Measurements from ENCODE around the gene PDLIM1.
"Not testable (repeated sequence)": the region's sequence is repeated elsewhere in the genome, so short reads cannot be mapped to it uniquely, and the experiment has no call there.

Gene PDLIM1

GRCh38 chr10:95225136-95225535, 65.7 kb downstream of the PDLIM1 start:
- WGBS = 60% methylated on average over 1 of the region's 2 CpGs
- Histone ChIP-seq H3K27ac (ENCODE audit: low read depth, low read length) (no peak overlapping the region), H3K9ac (ENCODE audit: low read depth, low read length) (no peak overlapping the region), H3K27me3 (ENCODE audit: insufficient read depth, low read length) (no peaks in the 10 kb centered on the region), H3K4me1 (ENCODE audit: insufficient read depth, low read length) (peaks cover 29% of the 10 kb centered on the region), H3K9me3 (ENCODE audit: insufficient read depth, low read depth, low read length) (no peaks in the 10 kb centered on the region), H3K36me3 (ENCODE audit: insufficient read depth, low read length) (peaks cover 3% of the 10 kb centered on the region; the same call in 1 of the 2 replicates), H3K4me3 (ENCODE audit: low read length) (no peak overlapping the region)

GRCh38 chr10:95221124-95221523, 69.7 kb downstream of the PDLIM1 start:
- 66% methylated on average over 5 of the region's 5 CpGs for WGBS
- Histone ChIP-seq H3K9ac (ENCODE audit: low read depth, low read length) (no peak overlapping the region), H3K27ac (ENCODE audit: low read depth, low read length) (peak overlapping the region; percentile 2; the same call in 1 of the 2 replicates), H3K27me3 (ENCODE audit: insufficient read depth, low read length) (no peaks in the 10 kb centered on the region), H3K36me3 (ENCODE audit: insufficient read depth, low read length) (peaks cover 3% of the 10 kb centered on the region; the same call in 1 of the 2 replicates), H3K4me3 (ENCODE audit: low read length) (no peak overlapping the region), H3K9me3 (ENCODE audit: insufficient read depth, low read depth, low read length) (no peaks in the 10 kb centered on the region), H3K4me1 (ENCODE audit: insufficient read depth, low read length) (peaks cover 8% of the 10 kb centered on the region)

- Histone ChIP-seq H3K9ac (ENCODE audit: low read depth, low read length) (no peak overlapping the region), H3K4me3 (ENCODE audit: low read length) (no peak overlapping the region), H3K36me3 (ENCODE audit: insufficient read depth, low read length) (peaks cover 3% of the 10 kb centered on the region; the same call in 1 of the 2 replicates), H3K4me1 (ENCODE audit: insufficient read depth, low read length) (peaks cover 8% of the 10 kb centered on the region), H3K27ac (ENCODE audit: low read depth, low read length) (peak overlapping the region; percentile 32; the same call in 1 of the 2 replicates), H3K27me3 (ENCODE audit: insufficient read depth, low read length) (no peaks in the 10 kb centered on the region), H3K9me3 (ENCODE audit: insufficient read depth, low read depth, low read length) (no peaks in the 10 kb centered on the region)
- WGBS = no CpG with 5 or more reads among the region's 3 CpGs
Measured at GRCh38 chr10:95220539-95220938, 70.3 kb downstream of the PDLIM1 start.

- Histone ChIP-seq H3K9ac (ENCODE audit: low read depth, low read length) (no peak overlapping the region), H3K4me3 (ENCODE audit: low read length) (no peak overlapping the region), H3K27me3 (ENCODE audit: insufficient read depth, low read length) (no peaks in the 10 kb centered on the region), H3K4me1 (ENCODE audit: insufficient read depth, low read length) (peaks cover 8% of the 10 kb centered on the region), H3K27ac (ENCODE audit: low read depth, low read length) (no peak overlapping the region), H3K36me3 (ENCODE audit: insufficient read depth, low read length) (no peaks in the 10 kb centered on the region), H3K9me3 (ENCODE audit: insufficient read depth, low read depth, low read length) (no peaks in the 10 kb centered on the region)
- 94% methylated on average over 1 of the region's 1 CpG for WGBS
Measured at GRCh38 chr10:95217476-95217875, 73.3 kb downstream of the PDLIM1 start.

- no peak overlapping the region for H3K27ac ChIP-seq (ENCODE audit: low read depth, low read length)
- no peak overlapping the region for H3K4me3 ChIP-seq (ENCODE audit: low read length)
Measured at GRCh38 chr10:95214793-95215192, 76.0 kb downstream of the PDLIM1 start.

GRCh38 chr10:95214369-95214768, 76.4 kb downstream of the PDLIM1 start:
- Histone ChIP-seq H3K4me1 (ENCODE audit: insufficient read depth, low read length) (peaks cover 4% of the 10 kb centered on the region; the same call in 1 of the 2 replicates), H3K27me3 (ENCODE audit: insufficient read depth, low read length) (no peaks in the 10 kb centered on the region), H3K36me3 (ENCODE audit: insufficient read depth, low read length) (no peaks in the 10 kb centered on the region), H3K9me3 (ENCODE audit: insufficient read depth, low read depth, low read length) (no peaks in the 10 kb centered on the region), H3K27ac (ENCODE audit: low read depth, low read length) (no peak overlapping the region), H3K9ac (ENCODE audit: low read depth, low read length) (no peak overlapping the region), H3K4me3 (ENCODE audit: low read length) (no peak overlapping the region)
- WGBS = 100% methylated on average over 1 of the region's 2 CpGs

More at GRCh38 chr10:95214793-95215192, 76.0 kb downstream of the PDLIM1 start:
- H3K9me3 ChIP-seq (ENCODE audit: insufficient read depth, low read depth, low read length) = no peaks in the 10 kb centered on the region
- H3K36me3 ChIP-seq (ENCODE audit: insufficient read depth, low read length) = no peaks in the 10 kb centered on the region
- H3K4me1 ChIP-seq (ENCODE audit: insufficient read depth, low read length) = peaks cover 4% of the 10 kb centered on the region; the same call in 1 of the 2 replicates
- 93% methylated on average over 3 of the region's 3 CpGs for WGBS
- no peak overlapping the region for H3K9ac ChIP-seq (ENCODE audit: low read depth, low read length)
- no peaks in the 10 kb centered on the region for H3K27me3 ChIP-seq (ENCODE audit: insufficient read depth, low read length)

GRCh38 chr10:95211606-95212279, 79.1 kb downstream of the PDLIM1 start:
- 89% methylated on average over 3 of the region's 3 CpGs for WGBS

GRCh38 chr10:95209509-95210127, 81.2 kb downstream of the PDLIM1 start:
- Histone ChIP-seq H3K27ac (ENCODE audit: low read depth, low read length) (peak overlapping the region; percentile 56; the same call in 1 of the 2 replicates), H3K9ac (ENCODE audit: low read depth, low read length) (no peak overlapping the region), H3K4me1 (ENCODE audit: insufficient read depth, low read length) (peaks cover 10% of the 10 kb centered on the region), H3K9me3 (ENCODE audit: insufficient read depth, low read depth, low read length) (no peaks in the 10 kb centered on the region), H3K4me3 (ENCODE audit: low read length) (no peak overlapping the region), H3K36me3 (ENCODE audit: insufficient read depth, low read length) (peaks cover 4% of the 10 kb centered on the region; the same call in 1 of the 2 replicates), H3K27me3 (ENCODE audit: insufficient read depth, low read length) (no peaks in the 10 kb centered on the region)
- 94% methylated on average over 5 of the region's 6 CpGs for WGBS

More at GRCh38 chr10:95211606-95212279, 79.1 kb downstream of the PDLIM1 start:
- no peak overlapping the region for H3K9ac ChIP-seq (ENCODE audit: low read depth, low read length)
- peaks cover 10% of the 10 kb centered on the region for H3K4me1 ChIP-seq (ENCODE audit: insufficient read depth, low read length)
- no peak overlapping the region for H3K4me3 ChIP-seq (ENCODE audit: low read length)
- H3K36me3 ChIP-seq (ENCODE audit: insufficient read depth, low read length) = no peaks in the 10 kb centered on the region
- H3K9me3 ChIP-seq (ENCODE audit: insufficient read depth, low read depth, low read length) = no peaks in the 10 kb centered on the region
- H3K27me3 ChIP-seq (ENCODE audit: insufficient read depth, low read length) = no peaks in the 10 kb centered on the region
- H3K27ac ChIP-seq (ENCODE audit: low read depth, low read length) = no peak overlapping the region

- peaks cover 10% of the 10 kb centered on the region for H3K4me1 ChIP-seq (ENCODE audit: insufficient read depth, low read length)
- H3K9ac ChIP-seq (ENCODE audit: low read depth, low read length) = no peak overlapping the region
- 77% methylated on average over 6 of the region's 8 CpGs for WGBS
- H3K4me3 ChIP-seq (ENCODE audit: low read length) = no peak overlapping the region
- no peaks in the 10 kb centered on the region for H3K27me3 ChIP-seq (ENCODE audit: insufficient read depth, low read length)
- no peaks in the 10 kb centered on the region for H3K9me3 ChIP-seq (ENCODE audit: insufficient read depth, low read depth, low read length)
- peaks cover 4% of the 10 kb centered on the region; the same call in 1 of the 2 replicates for H3K36me3 ChIP-seq (ENCODE audit: insufficient read depth, low read length)
- peak overlapping the region; percentile 56; the same call in 1 of the 2 replicates for H3K27ac ChIP-seq (ENCODE audit: low read depth, low read length)
Measured at GRCh38 chr10:95208702-95209391, 82.0 kb downstream of the PDLIM1 start.

GRCh38 chr10:95202865-95203264, 87.9 kb downstream of the PDLIM1 start:
- not testable (repeated sequence) for H3K27ac ChIP-seq (ENCODE audit: low read depth, low read length); H3K27me3 ChIP-seq (ENCODE audit: insufficient read depth, low read length); H3K9ac ChIP-seq (ENCODE audit: low read depth, low read length); H3K9me3 ChIP-seq (ENCODE audit: insufficient read depth, low read depth, low read length); H3K4me3 ChIP-seq (ENCODE audit: low read length); H3K36me3 ChIP-seq (ENCODE audit: insufficient read depth, low read length); H3K4me1 ChIP-seq (ENCODE audit: insufficient read depth, low read length)
- 84% methylated on average over 5 of the region's 5 CpGs for WGBS

GRCh38 chr10:95201736-95202135, 89.1 kb downstream of the PDLIM1 start:
- no peak overlapping the region for H3K9ac ChIP-seq (ENCODE audit: low read depth, low read length)
- no peak overlapping the region for H3K27ac ChIP-seq (ENCODE audit: low read depth, low read length)
- H3K27me3 ChIP-seq (ENCODE audit: insufficient read depth, low read length) = no peaks in the 10 kb centered on the region
- H3K4me3 ChIP-seq (ENCODE audit: low read length) = no peak overlapping the region
- no peaks in the 10 kb centered on the region for H3K9me3 ChIP-seq (ENCODE audit: insufficient read depth, low read depth, low read length)
- WGBS = 90% methylated on average over 4 of the region's 4 CpGs
- H3K4me1 ChIP-seq (ENCODE audit: insufficient read depth, low read length) = peaks cover under 1% of the 10 kb centered on the region; the same call in 1 of the 2 replicates
- peaks cover 4% of the 10 kb centered on the region; the same call in 1 of the 2 replicates for H3K36me3 ChIP-seq (ENCODE audit: insufficient read depth, low read length)
